ENCODE measurements around the gene GLI3. TPM values are rescaled to one million over a fixed set of nuclear protein-coding genes. Genes with fewer than 3 reads are reported as not detected.

The GLI3 gene
- total RNA-seq, 1 experiment from 2014 or later, result 46.2 TPM

DNA sequence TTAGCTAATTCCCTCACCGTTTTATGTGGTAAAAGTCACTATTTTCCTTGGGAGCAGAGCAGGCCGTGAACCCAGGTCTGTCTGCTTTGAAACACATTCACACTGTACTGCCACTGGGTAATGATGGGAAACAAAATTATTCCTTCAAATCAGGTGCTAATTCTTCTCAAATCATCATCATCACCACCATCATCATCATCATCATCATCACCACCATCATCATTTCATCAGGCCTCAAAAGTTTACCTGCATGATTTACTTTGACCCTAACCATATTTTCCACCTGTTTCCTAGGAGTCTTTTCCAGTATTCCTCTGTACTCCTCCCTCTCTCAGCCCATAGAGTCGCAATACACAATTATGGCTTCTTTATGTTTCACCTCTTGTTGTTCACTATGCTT is 220.5 kb downstream of the GLI3 start:
- peaks cover 29% of the 10 kb centered on the region for H3K36me3 Mint-ChIP-seq
- TF ChIP-seq, protein P1, sequence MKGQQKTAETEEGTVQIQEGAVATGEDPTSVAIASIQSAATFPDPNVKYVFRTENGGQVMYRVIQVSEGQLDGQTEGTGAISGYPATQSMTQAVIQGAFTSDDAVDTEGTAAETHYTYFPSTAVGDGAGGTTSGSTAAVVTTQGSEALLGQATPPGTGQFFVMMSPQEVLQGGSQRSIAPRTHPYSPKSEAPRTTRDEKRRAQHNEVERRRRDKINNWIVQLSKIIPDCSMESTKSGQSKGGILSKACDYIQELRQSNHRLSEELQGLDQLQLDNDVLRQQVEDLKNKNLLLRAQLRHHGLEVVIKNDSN (CRISPR knock-in tag; IDR thresholded peaks at IDR 0.05), result no peak
- TF ChIP-seq CREB1 (CRISPR knock-in tag; IDR thresholded peaks at IDR 0.05) (no peak), ESRRA (CRISPR knock-in tag; IDR thresholded peaks at IDR 0.05; ENCODE audit: borderline replicate concordance) (no peak), NFYB (CRISPR knock-in tag; conservative IDR thresholded peaks at IDR 0.05; ENCODE audit: low read depth) (no peak)
- TF ChIP-seq, protein P2, sequence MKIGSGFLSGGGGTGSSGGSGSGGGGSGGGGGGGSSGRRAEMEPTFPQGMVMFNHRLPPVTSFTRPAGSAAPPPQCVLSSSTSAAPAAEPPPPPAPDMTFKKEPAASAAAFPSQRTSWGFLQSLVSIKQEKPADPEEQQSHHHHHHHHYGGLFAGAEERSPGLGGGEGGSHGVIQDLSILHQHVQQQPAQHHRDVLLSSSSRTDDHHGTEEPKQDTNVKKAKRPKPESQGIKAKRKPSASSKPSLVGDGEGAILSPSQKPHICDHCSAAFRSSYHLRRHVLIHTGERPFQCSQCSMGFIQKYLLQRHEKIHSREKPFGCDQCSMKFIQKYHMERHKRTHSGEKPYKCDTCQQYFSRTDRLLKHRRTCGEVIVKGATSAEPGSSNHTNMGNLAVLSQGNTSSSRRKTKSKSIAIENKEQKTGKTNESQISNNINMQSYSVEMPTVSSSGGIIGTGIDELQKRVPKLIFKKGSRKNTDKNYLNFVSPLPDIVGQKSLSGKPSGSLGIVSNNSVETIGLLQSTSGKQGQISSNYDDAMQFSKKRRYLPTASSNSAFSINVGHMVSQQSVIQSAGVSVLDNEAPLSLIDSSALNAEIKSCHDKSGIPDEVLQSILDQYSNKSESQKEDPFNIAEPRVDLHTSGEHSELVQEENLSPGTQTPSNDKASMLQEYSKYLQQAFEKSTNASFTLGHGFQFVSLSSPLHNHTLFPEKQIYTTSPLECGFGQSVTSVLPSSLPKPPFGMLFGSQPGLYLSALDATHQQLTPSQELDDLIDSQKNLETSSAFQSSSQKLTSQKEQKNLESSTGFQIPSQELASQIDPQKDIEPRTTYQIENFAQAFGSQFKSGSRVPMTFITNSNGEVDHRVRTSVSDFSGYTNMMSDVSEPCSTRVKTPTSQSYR (CRISPR knock-in tag; IDR thresholded peaks at IDR 0.05), result no peak
- TF ChIP-seq, protein P3, sequence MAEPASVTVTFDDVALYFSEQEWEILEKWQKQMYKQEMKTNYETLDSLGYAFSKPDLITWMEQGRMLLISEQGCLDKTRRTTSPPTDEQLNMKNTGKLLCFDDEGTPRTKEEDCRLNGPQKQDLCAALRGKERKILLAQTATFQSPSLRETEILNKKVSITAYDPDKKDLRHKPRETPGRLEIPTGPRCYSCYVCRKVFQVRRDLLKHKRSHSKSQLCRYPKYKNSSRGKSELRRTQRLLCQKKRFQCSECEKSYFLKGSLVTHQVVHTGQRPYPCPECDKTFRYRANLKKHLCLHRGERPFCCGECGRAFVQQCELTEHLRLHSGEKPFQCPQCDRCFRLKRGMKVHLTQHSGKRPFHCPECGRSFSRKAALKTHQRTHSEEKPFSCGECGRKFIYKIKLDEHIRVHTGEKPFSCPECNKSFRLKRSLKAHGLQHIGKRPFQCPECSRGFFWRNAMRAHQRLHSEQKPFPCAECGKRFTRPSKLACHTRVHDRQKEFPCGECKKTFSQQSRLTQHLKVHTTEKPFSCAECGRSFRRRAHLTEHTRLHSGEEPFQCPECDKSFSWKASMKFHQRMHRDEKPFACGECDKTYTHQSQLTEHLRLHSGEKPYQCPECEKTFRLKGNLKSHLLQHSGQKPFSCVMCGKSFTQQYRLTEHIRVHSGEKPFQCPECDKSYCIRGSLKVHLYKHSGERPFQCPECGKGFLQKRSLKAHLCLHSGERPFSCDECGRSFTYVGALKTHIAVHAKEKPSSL (CRISPR knock-in tag; conservative IDR thresholded peaks at IDR 0.05), result no peak
- TF ChIP-seq, protein P4, sequence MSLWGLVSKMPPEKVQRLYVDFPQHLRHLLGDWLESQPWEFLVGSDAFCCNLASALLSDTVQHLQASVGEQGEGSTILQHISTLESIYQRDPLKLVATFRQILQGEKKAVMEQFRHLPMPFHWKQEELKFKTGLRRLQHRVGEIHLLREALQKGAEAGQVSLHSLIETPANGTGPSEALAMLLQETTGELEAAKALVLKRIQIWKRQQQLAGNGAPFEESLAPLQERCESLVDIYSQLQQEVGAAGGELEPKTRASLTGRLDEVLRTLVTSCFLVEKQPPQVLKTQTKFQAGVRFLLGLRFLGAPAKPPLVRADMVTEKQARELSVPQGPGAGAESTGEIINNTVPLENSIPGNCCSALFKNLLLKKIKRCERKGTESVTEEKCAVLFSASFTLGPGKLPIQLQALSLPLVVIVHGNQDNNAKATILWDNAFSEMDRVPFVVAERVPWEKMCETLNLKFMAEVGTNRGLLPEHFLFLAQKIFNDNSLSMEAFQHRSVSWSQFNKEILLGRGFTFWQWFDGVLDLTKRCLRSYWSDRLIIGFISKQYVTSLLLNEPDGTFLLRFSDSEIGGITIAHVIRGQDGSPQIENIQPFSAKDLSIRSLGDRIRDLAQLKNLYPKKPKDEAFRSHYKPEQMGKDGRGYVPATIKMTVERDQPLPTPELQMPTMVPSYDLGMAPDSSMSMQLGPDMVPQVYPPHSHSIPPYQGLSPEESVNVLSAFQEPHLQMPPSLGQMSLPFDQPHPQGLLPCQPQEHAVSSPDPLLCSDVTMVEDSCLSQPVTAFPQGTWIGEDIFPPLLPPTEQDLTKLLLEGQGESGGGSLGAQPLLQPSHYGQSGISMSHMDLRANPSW (CRISPR knock-in tag; conservative IDR thresholded peaks at IDR 0.05; ENCODE audit: low read depth), result no peak
- TF ChIP-seq, protein P5, sequence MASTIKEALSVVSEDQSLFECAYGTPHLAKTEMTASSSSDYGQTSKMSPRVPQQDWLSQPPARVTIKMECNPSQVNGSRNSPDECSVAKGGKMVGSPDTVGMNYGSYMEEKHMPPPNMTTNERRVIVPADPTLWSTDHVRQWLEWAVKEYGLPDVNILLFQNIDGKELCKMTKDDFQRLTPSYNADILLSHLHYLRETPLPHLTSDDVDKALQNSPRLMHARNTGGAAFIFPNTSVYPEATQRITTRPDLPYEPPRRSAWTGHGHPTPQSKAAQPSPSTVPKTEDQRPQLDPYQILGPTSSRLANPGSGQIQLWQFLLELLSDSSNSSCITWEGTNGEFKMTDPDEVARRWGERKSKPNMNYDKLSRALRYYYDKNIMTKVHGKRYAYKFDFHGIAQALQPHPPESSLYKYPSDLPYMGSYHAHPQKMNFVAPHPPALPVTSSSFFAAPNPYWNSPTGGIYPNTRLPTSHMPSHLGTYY (CRISPR knock-in tag; IDR thresholded peaks at IDR 0.05), result no peak
- peaks cover 17% of the 10 kb centered on the region for H3K9me3 Mint-ChIP-seq
- H3K27ac Mint-ChIP-seq, result no peak overlapping the region
- H3K4me1 Mint-ChIP-seq, result peaks cover 35% of the 10 kb centered on the region
- DNase-seq (ENCODE audit: low spot score) (no peak), ATAC-seq (no peak)
- no peak overlapping the region for H3K4me3 Mint-ChIP-seq
- ChIA-PET POLR2A (no interaction called here), CTCF (no interaction called here)
- H3K27me3 Mint-ChIP-seq (ENCODE audit: low read depth), result no peaks in the 10 kb centered on the region; the same call in 1 of the 2 replicates

DNA sequence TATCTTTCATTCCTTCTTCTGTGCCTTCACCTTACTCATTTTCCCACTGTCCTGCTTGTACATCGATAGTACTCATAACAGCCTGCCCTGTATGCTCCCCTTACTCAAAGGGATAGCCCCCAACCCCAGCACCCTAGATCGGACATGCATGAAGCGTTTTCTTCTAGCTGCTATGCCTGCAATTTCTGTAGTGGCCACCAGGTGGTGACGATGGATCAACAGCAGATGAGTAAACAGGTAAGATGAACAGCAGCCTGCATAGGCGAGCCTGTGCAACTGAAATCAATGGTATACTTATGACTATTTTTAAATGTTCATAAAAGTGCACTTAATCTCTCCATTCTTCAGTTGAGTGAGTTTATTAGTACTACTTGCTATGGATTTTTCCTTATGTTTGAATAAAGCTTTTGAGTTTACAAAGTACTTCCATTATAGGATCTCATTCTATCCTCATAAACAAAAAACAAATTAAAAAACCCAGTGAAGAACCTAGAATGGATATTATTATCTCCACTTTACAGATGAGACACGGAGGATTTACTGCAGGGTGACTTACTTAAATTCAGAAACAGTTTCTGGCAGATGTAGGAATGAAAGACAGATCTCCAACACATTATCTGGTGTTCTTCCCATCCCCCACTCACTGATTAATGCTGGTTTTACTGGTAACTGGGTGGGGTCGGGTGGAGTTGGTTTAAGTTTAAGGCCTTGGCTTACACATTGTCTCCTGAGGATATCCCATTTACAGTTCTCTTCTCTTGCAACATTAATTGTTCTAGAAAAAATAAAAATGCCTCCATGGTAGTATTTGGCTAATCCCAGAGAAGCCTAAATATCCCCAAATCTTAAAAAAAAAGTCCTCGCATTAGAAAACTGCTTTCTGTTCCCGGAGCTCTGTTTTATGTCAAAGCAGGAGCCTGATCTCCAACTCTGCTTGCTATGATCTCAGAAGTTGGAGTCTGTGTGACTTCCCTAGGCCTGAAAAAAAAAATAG is 222.1 kb downstream of the GLI3 start:
- Mint-ChIP-seq H3K27me3 (ENCODE audit: low read depth) (no peaks in the 10 kb centered on the region; the same call in 1 of the 2 replicates), H3K4me3 (no peak overlapping the region), H3K9me3 (peaks cover 17% of the 10 kb centered on the region), H3K4me1 (peaks cover 30% of the 10 kb centered on the region), H3K27ac (no peak overlapping the region), H3K36me3 (peaks cover 31% of the 10 kb centered on the region)
- ChIA-PET CTCF (interaction anchor here (0.6 to 1.7 kb wide), 9 partner anchors 8 to 560 kb away, joined by 3 to 10 read pairs (median 5); no protein-coding TSS in a partner anchor), POLR2A (interaction anchor here (0.6 kb wide), 1 partner anchor 196 kb away, joined by 7 read pairs; no protein-coding TSS in a partner anchor)
- TF ChIP-seq, protein P6, sequence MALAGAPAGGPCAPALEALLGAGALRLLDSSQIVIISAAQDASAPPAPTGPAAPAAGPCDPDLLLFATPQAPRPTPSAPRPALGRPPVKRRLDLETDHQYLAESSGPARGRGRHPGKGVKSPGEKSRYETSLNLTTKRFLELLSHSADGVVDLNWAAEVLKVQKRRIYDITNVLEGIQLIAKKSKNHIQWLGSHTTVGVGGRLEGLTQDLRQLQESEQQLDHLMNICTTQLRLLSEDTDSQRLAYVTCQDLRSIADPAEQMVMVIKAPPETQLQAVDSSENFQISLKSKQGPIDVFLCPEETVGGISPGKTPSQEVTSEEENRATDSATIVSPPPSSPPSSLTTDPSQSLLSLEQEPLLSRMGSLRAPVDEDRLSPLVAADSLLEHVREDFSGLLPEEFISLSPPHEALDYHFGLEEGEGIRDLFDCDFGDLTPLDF (CRISPR knock-in tag; IDR thresholded peaks at IDR 0.05), result no peak
- TF ChIP-seq, protein P7, sequence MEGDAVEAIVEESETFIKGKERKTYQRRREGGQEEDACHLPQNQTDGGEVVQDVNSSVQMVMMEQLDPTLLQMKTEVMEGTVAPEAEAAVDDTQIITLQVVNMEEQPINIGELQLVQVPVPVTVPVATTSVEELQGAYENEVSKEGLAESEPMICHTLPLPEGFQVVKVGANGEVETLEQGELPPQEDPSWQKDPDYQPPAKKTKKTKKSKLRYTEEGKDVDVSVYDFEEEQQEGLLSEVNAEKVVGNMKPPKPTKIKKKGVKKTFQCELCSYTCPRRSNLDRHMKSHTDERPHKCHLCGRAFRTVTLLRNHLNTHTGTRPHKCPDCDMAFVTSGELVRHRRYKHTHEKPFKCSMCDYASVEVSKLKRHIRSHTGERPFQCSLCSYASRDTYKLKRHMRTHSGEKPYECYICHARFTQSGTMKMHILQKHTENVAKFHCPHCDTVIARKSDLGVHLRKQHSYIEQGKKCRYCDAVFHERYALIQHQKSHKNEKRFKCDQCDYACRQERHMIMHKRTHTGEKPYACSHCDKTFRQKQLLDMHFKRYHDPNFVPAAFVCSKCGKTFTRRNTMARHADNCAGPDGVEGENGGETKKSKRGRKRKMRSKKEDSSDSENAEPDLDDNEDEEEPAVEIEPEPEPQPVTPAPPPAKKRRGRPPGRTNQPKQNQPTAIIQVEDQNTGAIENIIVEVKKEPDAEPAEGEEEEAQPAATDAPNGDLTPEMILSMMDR (IDR thresholded peaks at IDR 0.05), result peak; percentile 92
- TF ChIP-seq ZNF317 (CRISPR knock-in tag; IDR thresholded peaks at IDR 0.05; ENCODE audit: borderline replicate concordance, low read depth), result peak; percentile 74
- TF ChIP-seq, protein P8, sequence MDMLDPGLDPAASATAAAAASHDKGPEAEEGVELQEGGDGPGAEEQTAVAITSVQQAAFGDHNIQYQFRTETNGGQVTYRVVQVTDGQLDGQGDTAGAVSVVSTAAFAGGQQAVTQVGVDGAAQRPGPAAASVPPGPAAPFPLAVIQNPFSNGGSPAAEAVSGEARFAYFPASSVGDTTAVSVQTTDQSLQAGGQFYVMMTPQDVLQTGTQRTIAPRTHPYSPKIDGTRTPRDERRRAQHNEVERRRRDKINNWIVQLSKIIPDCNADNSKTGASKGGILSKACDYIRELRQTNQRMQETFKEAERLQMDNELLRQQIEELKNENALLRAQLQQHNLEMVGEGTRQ (CRISPR knock-in tag; IDR thresholded peaks at IDR 0.05), result no peak
- peak; percentile 83 for ATAC-seq
- DNase-seq (ENCODE audit: low spot score), result peak; percentile 87

Data from WTC11 (cell line).